Forelimb muscle (tissue), 1 donor: ENCODE measurements around the gene ZNF229. TPM values are rescaled to one million over a fixed set of nuclear protein-coding genes. Genes with fewer than 3 reads are reported as not detected.
"Not testable (repeated sequence)": the region's sequence is repeated elsewhere in the genome, so short reads cannot be mapped to it uniquely, and the experiment has no call there.

Experiments
- DNase-seq: peaks from one replicate; pipeline ENCODE4 v3.0.0-alpha.2; 2013; ENCODE audit warnings: low read depth
- polyA plus RNA-seq: library from polyadenylated mRNA; unstranded; fragments of 120-200 nt; gene quantifications from one replicate; pipeline ENCODE4 v1.2.1, GENCODE V29; 2013; ENCODE audit not compliant: insufficient read length

Gene ZNF229
- 4.8 TPM for polyA plus RNA-seq

GRCh38 chr19:44447916-44448674 lies at the start of gene ZNF229:
Gene ZNF229, minus strand, starts transcription at chr19:44448472. Its CDS starts 5,625 bp downstream, at chr19:44442847.
- peak; percentile 60 for DNase-seq

- DNase-seq: no peak
Measured at GRCh38 chr19:44496711-44497110, 48.4 kb upstream of the ZNF229 start.

GRCh38 chr19:44476559-44477408 lies 28.5 kb upstream of the ZNF229 start:
- no peak for DNase-seq

GRCh38 chr19:44468730-44469129 lies 20.5 kb upstream of the ZNF229 start:
- DNase-seq: not testable (repeated sequence)

GRCh38 chr19:44462600-44463286 lies 14.5 kb upstream of the ZNF229 start:
- DNase-seq: not testable (repeated sequence)

- not testable (repeated sequence) for DNase-seq
Measured at GRCh38 chr19:44456016-44456415, 7.7 kb upstream of the ZNF229 start.

GRCh38 chr19:44455100-44455499 lies 6.8 kb upstream of the ZNF229 start:
- no peak for DNase-seq

- no peak for DNase-seq
Measured at GRCh38 chr19:44452367-44452766, 4.1 kb upstream of the ZNF229 start.

GRCh38 chr19:44451687-44452086 lies 3.4 kb upstream of the ZNF229 start:
- DNase-seq: no peak

GRCh38 chr19:44438441-44438840 lies 9.8 kb downstream of the ZNF229 start:
- DNase-seq: no peak

GRCh38 chr19:44435441-44435840 lies 12.8 kb downstream of the ZNF229 start:
- DNase-seq: no peak

- no peak for DNase-seq
Measured at GRCh38 chr19:44430956-44431355, 17.3 kb downstream of the ZNF229 start.

GRCh38 chr19:44415553-44415952 lies 32.7 kb downstream of the ZNF229 start:
- DNase-seq: not testable (repeated sequence)

GRCh38 chr19:44401139-44402115 lies 46.8 kb downstream of the ZNF229 start, which contains the start of gene ZNF285:
Gene ZNF285, minus strand, starts transcription at chr19:44401608. Its CDS starts 4,395 bp downstream, at chr19:44397213.
- DNase-seq: peak; percentile 87

- DNase-seq: not testable (repeated sequence)
Measured at GRCh38 chr19:44389268-44389667, 59.0 kb downstream of the ZNF229 start.

Other genes starting within 250 kb of the ZNF229 start
- 12.9 TPM for gene ZNF227, start 235.9 kb downstream of the ZNF229 start, polyA plus RNA-seq
- gene ZNF233, start 188.6 kb downstream of the ZNF229 start, polyA plus RNA-seq: 2.7 TPM
- gene ZNF235, start 143.4 kb downstream of the ZNF229 start, polyA plus RNA-seq: 5.4 TPM
- gene ZNF112, start 91.8 kb downstream of the ZNF229 start, polyA plus RNA-seq: 5.0 TPM
- gene ZNF285, start 46.9 kb downstream of the ZNF229 start, polyA plus RNA-seq: 6.3 TPM
- gene ZNF180, start 52.0 kb upstream of the ZNF229 start, polyA plus RNA-seq: 6.4 TPM
- gene CEACAM20, start 81.2 kb upstream of the ZNF229 start, polyA plus RNA-seq: not detected
- gene IGSF23, start 165.1 kb upstream of the ZNF229 start, polyA plus RNA-seq: not detected
- 19.6 TPM for gene PVR, start 195.4 kb upstream of the ZNF229 start, polyA plus RNA-seq
- 8.0 TPM for gene CEACAM19, start 223.0 kb upstream of the ZNF229 start, polyA plus RNA-seq